Epithelial cell of proximal tubule (primary cell): ENCODE measurements around the gene IGF1R. TPM values are rescaled to one million over a fixed set of nuclear protein-coding genes. Genes with fewer than 3 reads are reported as not detected.

Source experiments
- DNase-seq: peaks from one replicate; pipeline ENCODE4 v3.0.0-alpha.2; 2011; ENCODE audit warnings: low read depth
- H3K4me3 ChIP-seq: 2 replicates; pipeline ENCODE4 v1.5.1; 2011; ENCODE audit warnings: low read depth, mild to moderate bottlenecking, low read length
- total RNA-seq: library from RNA; depleted of rRNA; stranded (reverse); fragments of >200 nt; gene quantifications from 2 replicates; pipeline ENCODE4 v1.2.3, GENCODE V29; 2015
- TF ChIP-seq, protein P1 (sequence below): conservative IDR thresholded peaks from 2 replicates; pipeline ENCODE4 v1.5.1; 2012; ENCODE audit warnings: low read depth, mild to moderate bottlenecking, low read length

The IGF1R gene
- total RNA-seq, 1 donor from 2014 or later: 14.5 TPM

- TF ChIP-seq, protein P1, sequence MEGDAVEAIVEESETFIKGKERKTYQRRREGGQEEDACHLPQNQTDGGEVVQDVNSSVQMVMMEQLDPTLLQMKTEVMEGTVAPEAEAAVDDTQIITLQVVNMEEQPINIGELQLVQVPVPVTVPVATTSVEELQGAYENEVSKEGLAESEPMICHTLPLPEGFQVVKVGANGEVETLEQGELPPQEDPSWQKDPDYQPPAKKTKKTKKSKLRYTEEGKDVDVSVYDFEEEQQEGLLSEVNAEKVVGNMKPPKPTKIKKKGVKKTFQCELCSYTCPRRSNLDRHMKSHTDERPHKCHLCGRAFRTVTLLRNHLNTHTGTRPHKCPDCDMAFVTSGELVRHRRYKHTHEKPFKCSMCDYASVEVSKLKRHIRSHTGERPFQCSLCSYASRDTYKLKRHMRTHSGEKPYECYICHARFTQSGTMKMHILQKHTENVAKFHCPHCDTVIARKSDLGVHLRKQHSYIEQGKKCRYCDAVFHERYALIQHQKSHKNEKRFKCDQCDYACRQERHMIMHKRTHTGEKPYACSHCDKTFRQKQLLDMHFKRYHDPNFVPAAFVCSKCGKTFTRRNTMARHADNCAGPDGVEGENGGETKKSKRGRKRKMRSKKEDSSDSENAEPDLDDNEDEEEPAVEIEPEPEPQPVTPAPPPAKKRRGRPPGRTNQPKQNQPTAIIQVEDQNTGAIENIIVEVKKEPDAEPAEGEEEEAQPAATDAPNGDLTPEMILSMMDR: no peak
- no peak overlapping the region for H3K4me3 ChIP-seq
- DNase-seq: no peak
Observed at GRCh38 chr15:98718426-98719136, 70.2 kb downstream of the IGF1R start.

- no peak for DNase-seq
- TF ChIP-seq, protein P1: no peak
- H3K4me3 ChIP-seq: no peak overlapping the region
Observed at GRCh38 chr15:98719137-98719740, 70.9 kb downstream of the IGF1R start.

DNA sequence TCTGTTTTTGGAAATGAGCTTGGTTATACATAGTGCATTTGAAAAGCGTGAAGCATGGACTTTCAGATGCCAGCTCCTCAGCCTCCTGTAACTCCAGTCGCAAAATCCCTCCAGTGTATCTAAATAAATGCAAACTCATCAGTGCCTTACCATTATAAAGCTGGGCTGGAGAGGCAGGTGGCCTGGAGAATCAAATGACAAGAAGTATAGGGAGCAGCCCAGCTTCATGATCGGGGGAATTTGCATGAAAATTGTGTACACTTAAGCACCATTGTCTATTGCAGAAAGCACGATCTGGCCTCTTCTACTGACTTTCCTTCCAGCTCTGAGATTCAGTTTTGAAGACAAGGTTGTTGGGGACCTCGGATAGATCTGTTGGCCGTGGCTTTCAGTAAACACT, 71.7 kb downstream of the IGF1R start:
- H3K4me3 ChIP-seq: no peak overlapping the region
- DNase-seq: no peak
- TF ChIP-seq, protein P1: no peak

- no peak overlapping the region for H3K4me3 ChIP-seq
- TF ChIP-seq, protein P1: no peak
- no peak for DNase-seq
Observed at GRCh38 chr15:98720577-98721565, 72.5 kb downstream of the IGF1R start.

GRCh38 chr15:98722209-98722608, 73.9 kb downstream of the IGF1R start:
- DNase-seq: no peak
- H3K4me3 ChIP-seq: no peak overlapping the region
- TF ChIP-seq, protein P1: no peak

- TF ChIP-seq, protein P1: no peak
- DNase-seq: no peak
- H3K4me3 ChIP-seq: no peak overlapping the region
Observed at GRCh38 chr15:98722645-98723044, 74.3 kb downstream of the IGF1R start.
